Neural crest cell (in vitro differentiated cells): ENCODE data around the gene HERC3. TPM values are rescaled to one million over a fixed set of nuclear protein-coding genes. Genes with fewer than 3 reads are reported as not detected.

Source experiments
- DNase-seq: peaks from one replicate; pipeline ENCODE4 v3.0.0; 2021; ENCODE audit warnings: low read depth, mixed read lengths, low spot score
- H3K27ac Mint-ChIP-seq: one replicate; pipeline ENCODE4 v1.8.0; 2021; ENCODE audit warnings: mild to moderate bottlenecking, mixed read lengths; ENCODE audit not compliant: unreplicated experiment
- H3K27me3 Mint-ChIP-seq: 2 replicates; pipeline ENCODE4 v1.8.0; 2021; ENCODE audit warnings: low read depth, mild to moderate bottlenecking, mixed read lengths
- H3K36me3 Mint-ChIP-seq: 2 replicates; pipeline ENCODE4 v1.8.0; 2021; ENCODE audit warnings: low read depth, mild to moderate bottlenecking, mixed read lengths
- H3K4me1 Mint-ChIP-seq: 2 replicates; pipeline ENCODE4 v1.8.0; 2021; ENCODE audit warnings: mixed read lengths
- H3K4me3 Mint-ChIP-seq: one replicate; pipeline ENCODE4 v1.8.0; 2021; ENCODE audit warnings: mild to moderate bottlenecking, mixed read lengths
- H3K9me3 Mint-ChIP-seq: 2 replicates; pipeline ENCODE4 v1.8.0; 2021; ENCODE audit warnings: mixed read lengths
- total RNA-seq: library from RNA; stranded (reverse); gene quantifications from 2 replicates; pipeline ENCODE4 v1.2.1, GENCODE V29; 2021
- TF ChIP-seq, protein P1 (sequence below): fragments of 200-600 bp; sonication (generic); conservative IDR thresholded peaks from 2 replicates; pipeline ENCODE4 v1.5.0; 2021; ENCODE audit warnings: antibody characterized with exemption, mild to moderate bottlenecking

Gene HERC3
- total RNA-seq, 1 donor from 2014 or later: 6.5 TPM

DNA sequence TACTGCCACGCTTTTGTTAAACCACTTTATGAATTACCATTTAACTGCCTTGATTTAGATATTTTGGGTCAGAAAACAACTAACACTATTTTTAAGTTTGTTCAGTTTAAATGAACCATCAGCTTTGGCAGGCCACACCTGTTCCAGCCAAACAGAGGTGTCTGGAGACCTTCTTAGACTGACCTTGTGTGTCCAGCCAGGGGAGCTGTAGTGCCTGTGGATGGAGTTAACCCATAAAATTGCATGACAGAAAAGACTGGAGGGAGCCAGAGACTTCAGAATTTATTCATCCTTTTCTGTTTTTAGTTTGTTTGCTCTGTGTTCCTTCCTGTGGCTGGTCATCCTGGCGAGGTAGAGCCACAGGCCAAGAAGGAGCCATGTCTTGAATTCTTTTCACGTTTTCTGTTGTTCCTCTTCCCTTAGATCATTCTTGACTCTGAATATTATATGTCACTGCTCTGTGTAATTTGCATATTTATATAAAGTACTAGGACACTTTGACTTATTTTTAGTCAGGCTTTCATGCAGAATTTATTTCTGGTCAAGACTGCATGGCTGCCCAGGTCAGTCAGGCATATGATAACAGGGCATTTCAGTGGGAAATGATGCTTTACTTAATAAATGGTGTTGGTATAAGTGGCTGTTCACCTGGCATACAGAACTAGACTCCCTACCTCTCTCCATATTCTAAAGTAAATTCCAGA lies 26.7 kb downstream of the HERC3 start:
- Mint-ChIP-seq H3K36me3 (peaks cover 2% of the 10 kb centered on the region), H3K9me3 (peaks cover 2% of the 10 kb centered on the region), H3K27me3 (no peaks in the 10 kb centered on the region), H3K4me3 (no peak overlapping the region), H3K27ac (no peak overlapping the region), H3K4me1 (no peaks in the 10 kb centered on the region)
- DNase-seq: no peak
- TF ChIP-seq, protein P1, sequence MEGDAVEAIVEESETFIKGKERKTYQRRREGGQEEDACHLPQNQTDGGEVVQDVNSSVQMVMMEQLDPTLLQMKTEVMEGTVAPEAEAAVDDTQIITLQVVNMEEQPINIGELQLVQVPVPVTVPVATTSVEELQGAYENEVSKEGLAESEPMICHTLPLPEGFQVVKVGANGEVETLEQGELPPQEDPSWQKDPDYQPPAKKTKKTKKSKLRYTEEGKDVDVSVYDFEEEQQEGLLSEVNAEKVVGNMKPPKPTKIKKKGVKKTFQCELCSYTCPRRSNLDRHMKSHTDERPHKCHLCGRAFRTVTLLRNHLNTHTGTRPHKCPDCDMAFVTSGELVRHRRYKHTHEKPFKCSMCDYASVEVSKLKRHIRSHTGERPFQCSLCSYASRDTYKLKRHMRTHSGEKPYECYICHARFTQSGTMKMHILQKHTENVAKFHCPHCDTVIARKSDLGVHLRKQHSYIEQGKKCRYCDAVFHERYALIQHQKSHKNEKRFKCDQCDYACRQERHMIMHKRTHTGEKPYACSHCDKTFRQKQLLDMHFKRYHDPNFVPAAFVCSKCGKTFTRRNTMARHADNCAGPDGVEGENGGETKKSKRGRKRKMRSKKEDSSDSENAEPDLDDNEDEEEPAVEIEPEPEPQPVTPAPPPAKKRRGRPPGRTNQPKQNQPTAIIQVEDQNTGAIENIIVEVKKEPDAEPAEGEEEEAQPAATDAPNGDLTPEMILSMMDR: no peak

DNA sequence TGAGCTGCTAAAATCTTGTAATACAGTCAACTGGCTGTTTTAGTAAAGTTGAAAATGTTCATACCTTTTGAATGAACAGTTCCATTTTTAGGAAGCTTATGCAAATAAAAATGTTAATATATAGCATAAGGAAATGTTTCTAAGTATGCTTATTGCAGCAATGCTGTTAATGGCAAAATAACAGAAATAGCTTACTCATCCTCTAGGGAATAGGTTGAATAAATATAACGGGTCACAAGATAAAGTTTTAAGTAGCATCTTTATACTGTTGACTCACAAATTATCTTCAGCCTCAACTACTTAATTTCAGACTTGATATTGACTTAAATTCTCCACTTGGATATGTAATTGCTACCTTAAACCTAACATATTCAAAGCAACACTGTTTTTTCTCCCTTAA lies 27.7 kb downstream of the HERC3 start:
- TF ChIP-seq, protein P1: no peak
- no peak for DNase-seq
- no peak overlapping the region for H3K27ac Mint-ChIP-seq
- no peak overlapping the region for H3K4me3 Mint-ChIP-seq
- H3K36me3 Mint-ChIP-seq: peaks cover 7% of the 10 kb centered on the region
- H3K27me3 Mint-ChIP-seq: no peaks in the 10 kb centered on the region
- H3K9me3 Mint-ChIP-seq: peaks cover 6% of the 10 kb centered on the region
- no peaks in the 10 kb centered on the region for H3K4me1 Mint-ChIP-seq

- Mint-ChIP-seq H3K27me3 (no peaks in the 10 kb centered on the region), H3K4me1 (no peaks in the 10 kb centered on the region), H3K9me3 (peaks cover 6% of the 10 kb centered on the region), H3K27ac (no peak overlapping the region), H3K36me3 (peaks cover 7% of the 10 kb centered on the region), H3K4me3 (no peak overlapping the region)
- DNase-seq: no peak
- TF ChIP-seq, protein P1: no peak
Observed at GRCh38 chr4:88621763-88622327, 29.6 kb downstream of the HERC3 start.

DNA sequence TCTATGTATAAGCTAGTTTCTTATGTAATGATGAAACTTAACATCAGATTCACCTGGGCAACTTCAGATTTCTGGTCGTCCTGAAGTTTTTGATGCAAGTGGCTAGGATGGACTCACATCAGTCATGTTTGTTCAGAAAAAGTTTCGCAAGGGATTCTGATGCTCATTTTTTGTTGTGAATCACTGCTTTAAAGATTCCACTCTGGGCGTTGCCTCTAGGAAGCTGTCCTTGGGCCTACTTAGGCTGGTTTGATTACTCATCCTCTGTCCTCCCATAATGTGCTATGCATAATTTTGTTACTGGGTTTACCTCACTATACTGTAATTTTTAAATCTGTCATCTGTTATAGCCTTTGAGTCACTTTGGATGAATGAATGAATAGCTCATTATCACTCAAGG lies 30.8 kb downstream of the HERC3 start:
- H3K9me3 Mint-ChIP-seq: peaks cover 6% of the 10 kb centered on the region
- H3K27me3 Mint-ChIP-seq: no peaks in the 10 kb centered on the region
- no peaks in the 10 kb centered on the region for H3K4me1 Mint-ChIP-seq
- H3K4me3 Mint-ChIP-seq: no peak overlapping the region
- DNase-seq: no peak
- TF ChIP-seq, protein P1: no peak
- H3K36me3 Mint-ChIP-seq: peaks cover 7% of the 10 kb centered on the region
- no peak overlapping the region for H3K27ac Mint-ChIP-seq

GRCh38 chr4:88628746-88629145 lies 36.5 kb downstream of the HERC3 start:
- no peaks in the 10 kb centered on the region for H3K27me3 Mint-ChIP-seq
- H3K27ac Mint-ChIP-seq: no peak overlapping the region
- H3K4me1 Mint-ChIP-seq: no peaks in the 10 kb centered on the region
- H3K4me3 Mint-ChIP-seq: no peak overlapping the region
- TF ChIP-seq, protein P1: no peak
- DNase-seq: no peak
- peaks cover 11% of the 10 kb centered on the region for H3K36me3 Mint-ChIP-seq
- peaks cover 5% of the 10 kb centered on the region for H3K9me3 Mint-ChIP-seq
